GM12878 (cell line): Measurements from ENCODE around the gene TTC16. TPM values are rescaled to one million over a fixed set of nuclear protein-coding genes. Genes with fewer than 3 reads are reported as not detected.

Experiments used
- ATF2 ChIP-seq: IDR thresholded peaks from 2 replicates; pipeline ENCODE4 v1.6.1; 2012; ENCODE audit warnings: low read length, inconsistent platforms
- BRCA1 ChIP-seq: IDR thresholded peaks from 2 replicates; pipeline ENCODE4 v1.6.1; 2011; ENCODE audit warnings: low read depth, low read length, improper control_type of control experiment
- CBX5 ChIP-seq: sonication (generic); IDR thresholded peaks from 2 replicates; pipeline ENCODE4 v1.6.1; 2016; ENCODE audit warnings: low read depth, moderate library complexity, mild to moderate bottlenecking, inconsistent platforms
- CHD2 ChIP-seq: IDR thresholded peaks from 2 replicates; pipeline ENCODE4 v1.6.1; 2011; ENCODE audit warnings: low read depth, low read length, improper control_type of control experiment, borderline replicate concordance
- CHD4 ChIP-seq: fragments of 200-600 bp; sonication (generic); IDR thresholded peaks from 2 replicates; pipeline ENCODE4 v1.6.1; 2016; ENCODE audit warnings: mild to moderate bottlenecking
- FOS ChIP-seq: IDR thresholded peaks from 3 replicates; pipeline ENCODE4 v1.6.1; 2011; ENCODE audit warnings: borderline replicate concordance; ENCODE audit not compliant: insufficient read length; ENCODE audit errors: extremely low read depth
- HDAC2 ChIP-seq: fragments of 200-600 bp; sonication (generic); IDR thresholded peaks from 2 replicates; pipeline ENCODE4 v1.6.1; 2017
- IKZF1 ChIP-seq: fragments of 450-650 bp; conservative IDR thresholded peaks from 2 replicates; pipeline ENCODE4 v1.6.1; 2017; ENCODE audit warnings: antibody characterized with exemption, mild to moderate bottlenecking
- JUND ChIP-seq: IDR thresholded peaks from 2 replicates; pipeline ENCODE4 v1.6.1; 2012; ENCODE audit warnings: low read depth, mild to moderate bottlenecking, low read length, improper control_type of control experiment, moderate library complexity
- MTA2 ChIP-seq: fragments of 450-650 bp; IDR thresholded peaks from 2 replicates; pipeline ENCODE4 v1.6.1; 2016; ENCODE audit warnings: low read depth, mild to moderate bottlenecking, moderate library complexity
- NFXL1 ChIP-seq: fragments of 450-650 bp; IDR thresholded peaks from 2 replicates; pipeline ENCODE4 v1.6.1; 2017; ENCODE audit warnings: antibody characterized with exemption, mild to moderate bottlenecking, borderline replicate concordance
- NFYA ChIP-seq: IDR thresholded peaks from 2 replicates; pipeline ENCODE4 v1.6.1; 2011; ENCODE audit warnings: low read depth, mild to moderate bottlenecking, low read length, improper control_type of control experiment, borderline replicate concordance
- NR2C2 ChIP-seq: IDR thresholded peaks from 2 replicates; pipeline ENCODE4 v1.6.1; 2011; ENCODE audit warnings: borderline replicate concordance, low read depth; ENCODE audit not compliant: control insufficient read depth, insufficient read length
- PAX8 ChIP-seq: fragments of 450-650 bp; IDR thresholded peaks from 2 replicates; pipeline ENCODE4 v1.6.1; 2017; ENCODE audit warnings: mild to moderate bottlenecking, moderate library complexity
- PML ChIP-seq: IDR thresholded peaks from 2 replicates; pipeline ENCODE4 v1.6.1; 2012; ENCODE audit warnings: low read length, inconsistent platforms
- RAD21 ChIP-seq: IDR thresholded peaks from 2 replicates; pipeline ENCODE4 v1.6.1; 2011; ENCODE audit warnings: mild to moderate bottlenecking, low read depth, low read length, moderate library complexity; ENCODE audit not compliant: insufficient read depth
- SIN3A ChIP-seq: IDR thresholded peaks from 2 replicates; pipeline ENCODE4 v1.6.1; 2012; ENCODE audit warnings: low read depth, low read length, improper control_type of control experiment
- SMAD5 ChIP-seq: IDR thresholded peaks from 2 replicates; pipeline ENCODE4 v1.6.1; 2016; ENCODE audit warnings: antibody characterized with exemption, low read depth
- STAT3 ChIP-seq: IDR thresholded peaks from 2 replicates; pipeline ENCODE4 v1.6.1; 2011; ENCODE audit warnings: low read depth, low read length, improper control_type of control experiment
- SUPT20H ChIP-seq: IDR thresholded peaks from 2 replicates; pipeline ENCODE4 v1.6.1; 2011; ENCODE audit warnings: low read depth, mild to moderate bottlenecking, low read length, moderate library complexity, borderline replicate concordance; ENCODE audit not compliant: control insufficient read depth
- TAF1 ChIP-seq: IDR thresholded peaks from 2 replicates; pipeline ENCODE4 v1.6.1; 2011; ENCODE audit warnings: mild to moderate bottlenecking, low read depth, low read length, borderline replicate concordance
- YBX1 ChIP-seq: fragments of 450-650 bp; IDR thresholded peaks from 2 replicates; pipeline ENCODE4 v1.6.1; 2016; ENCODE audit warnings: antibody characterized with exemption
- polyA plus RNA-seq, 11 experiments: library from polyadenylated mRNA; depleted of rRNA in 4 of 11; unstranded in 6 of 11; stranded (reverse) in 5 of 11; fragments of >200 nt; fragmentation: Nextera tagmentation in 4 of 11; fragmentation: Illumina TruSeq in 1 of 11; extraction: Ambion mirVana in 4 of 11; extraction: Trizol in 1 of 11; gene quantifications; 1 replicate in 1 of 11; 2 replicates in 10 of 11; pipeline versions ENCODE4 v1.2.1 to v1.2.3, GENCODE V29; 2011 to 2016; ENCODE audit warnings: inconsistent platforms in 2 of 11, missing spikeins in 2 of 11, low read depth in 1 of 11
- total RNA-seq, 4 experiments: library from RNA; depleted of rRNA in 3 of 4; stranded (reverse); fragments of >200 nt in 3 of 4; fragmentation: Illumina TruSeq in 1 of 4; extraction: Trizol in 1 of 4; gene quantifications; 2 replicates each; pipeline versions ENCODE4 v1.2.1 to v1.2.3, GENCODE V29; 2013 to 2021
- TF ChIP-seq, protein P1 (sequence below): fragments of 450-650 bp; IDR thresholded peaks from 2 replicates; pipeline ENCODE4 v1.6.1; 2018; ENCODE audit warnings: mild to moderate bottlenecking, low read depth, moderate library complexity; ENCODE audit not compliant: partially characterized antibody
- TF ChIP-seq, protein P2 (sequence below): fragments of 450-650 bp; IDR thresholded peaks from 2 replicates; pipeline ENCODE4 v1.6.1; 2017; ENCODE audit warnings: low read depth, mild to moderate bottlenecking, moderate library complexity
- TF ChIP-seq, protein P3 (sequence below): fragments of 450-650 bp; IDR thresholded peaks from 2 replicates; pipeline ENCODE4 v1.6.1; 2014; ENCODE audit warnings: mild to moderate bottlenecking

Gene TTC16
- total and polyA plus RNA-seq, 10 of the 15 experiments (the other 5 are each of a cell fraction or from before 2014, with no cell fraction given): 0.03 TPM; not detected in 9

- TF ChIP-seq, protein P1, sequence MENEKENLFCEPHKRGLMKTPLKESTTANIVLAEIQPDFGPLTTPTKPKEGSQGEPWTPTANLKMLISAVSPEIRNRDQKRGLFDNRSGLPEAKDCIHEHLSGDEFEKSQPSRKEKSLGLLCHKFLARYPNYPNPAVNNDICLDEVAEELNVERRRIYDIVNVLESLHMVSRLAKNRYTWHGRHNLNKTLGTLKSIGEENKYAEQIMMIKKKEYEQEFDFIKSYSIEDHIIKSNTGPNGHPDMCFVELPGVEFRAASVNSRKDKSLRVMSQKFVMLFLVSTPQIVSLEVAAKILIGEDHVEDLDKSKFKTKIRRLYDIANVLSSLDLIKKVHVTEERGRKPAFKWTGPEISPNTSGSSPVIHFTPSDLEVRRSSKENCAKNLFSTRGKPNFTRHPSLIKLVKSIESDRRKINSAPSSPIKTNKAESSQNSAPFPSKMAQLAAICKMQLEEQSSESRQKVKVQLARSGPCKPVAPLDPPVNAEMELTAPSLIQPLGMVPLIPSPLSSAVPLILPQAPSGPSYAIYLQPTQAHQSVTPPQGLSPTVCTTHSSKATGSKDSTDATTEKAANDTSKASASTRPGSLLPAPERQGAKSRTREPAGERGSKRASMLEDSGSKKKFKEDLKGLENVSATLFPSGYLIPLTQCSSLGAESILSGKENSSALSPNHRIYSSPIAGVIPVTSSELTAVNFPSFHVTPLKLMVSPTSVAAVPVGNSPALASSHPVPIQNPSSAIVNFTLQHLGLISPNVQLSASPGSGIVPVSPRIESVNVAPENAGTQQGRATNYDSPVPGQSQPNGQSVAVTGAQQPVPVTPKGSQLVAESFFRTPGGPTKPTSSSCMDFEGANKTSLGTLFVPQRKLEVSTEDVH: no peak
- TF ChIP-seq NFXL1 (no peak), STAT3 (no peak), PML (no peak), YBX1 (no peak), PAX8 (no peak), NFYA (no peak), SMAD5 (no peak), MTA2 (no peak), BRCA1 (no peak), RAD21 (peak; percentile 96), SIN3A (0 out of 2 replicates have a peak, but pooled peaks have one; percentile 81), JUND (0 out of 2 replicates have a peak, but pooled peaks have one; percentile 55), FOS (no peak), NR2C2 (no peak), SUPT20H (no peak), TAF1 (peak; percentile 79; the same call in 1 of the 2 replicates), CHD4 (no peak), ATF2 (no peak), IKZF1 (peak; percentile 98), CHD2 (peak; percentile 88), CBX5 (no peak), HDAC2 (no peak)
- TF ChIP-seq, protein P2, sequence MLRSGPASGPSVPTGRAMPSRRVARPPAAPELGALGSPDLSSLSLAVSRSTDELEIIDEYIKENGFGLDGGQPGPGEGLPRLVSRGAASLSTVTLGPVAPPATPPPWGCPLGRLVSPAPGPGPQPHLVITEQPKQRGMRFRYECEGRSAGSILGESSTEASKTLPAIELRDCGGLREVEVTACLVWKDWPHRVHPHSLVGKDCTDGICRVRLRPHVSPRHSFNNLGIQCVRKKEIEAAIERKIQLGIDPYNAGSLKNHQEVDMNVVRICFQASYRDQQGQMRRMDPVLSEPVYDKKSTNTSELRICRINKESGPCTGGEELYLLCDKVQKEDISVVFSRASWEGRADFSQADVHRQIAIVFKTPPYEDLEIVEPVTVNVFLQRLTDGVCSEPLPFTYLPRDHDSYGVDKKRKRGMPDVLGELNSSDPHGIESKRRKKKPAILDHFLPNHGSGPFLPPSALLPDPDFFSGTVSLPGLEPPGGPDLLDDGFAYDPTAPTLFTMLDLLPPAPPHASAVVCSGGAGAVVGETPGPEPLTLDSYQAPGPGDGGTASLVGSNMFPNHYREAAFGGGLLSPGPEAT: no peak
- TF ChIP-seq, protein P3, sequence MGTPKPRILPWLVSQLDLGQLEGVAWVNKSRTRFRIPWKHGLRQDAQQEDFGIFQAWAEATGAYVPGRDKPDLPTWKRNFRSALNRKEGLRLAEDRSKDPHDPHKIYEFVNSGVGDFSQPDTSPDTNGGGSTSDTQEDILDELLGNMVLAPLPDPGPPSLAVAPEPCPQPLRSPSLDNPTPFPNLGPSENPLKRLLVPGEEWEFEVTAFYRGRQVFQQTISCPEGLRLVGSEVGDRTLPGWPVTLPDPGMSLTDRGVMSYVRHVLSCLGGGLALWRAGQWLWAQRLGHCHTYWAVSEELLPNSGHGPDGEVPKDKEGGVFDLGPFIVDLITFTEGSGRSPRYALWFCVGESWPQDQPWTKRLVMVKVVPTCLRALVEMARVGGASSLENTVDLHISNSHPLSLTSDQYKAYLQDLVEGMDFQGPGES: 0 out of 2 replicates have a peak, but pooled peaks have one; percentile 37
Measured at GRCh38 chr9:127734747-127735529, 19.1 kb downstream of the TTC16 start, which contains the start of gene TOR2A (continued).
